NCI-H128 (cell line): Measurements from ENCODE around the gene IL4.

Experiments used
- DNase-seq: peaks from one replicate; lab custom pipeline; 2025; ENCODE audit not compliant: unreplicated experiment; lab: John Stamatoyannopoulos, UW

Gene IL4

GRCh38 chr5:132657676-132658380 is 16.0 kb upstream of the IL4 start, which contains the start of gene IL13:
Gene IL13, plus strand, starts transcription at chr5:132658173. Its CDS starts 14 bp downstream, at chr5:132658187.
- no peak for DNase-seq

- no peak for DNase-seq
Observed at GRCh38 chr5:132658381-132659302, 15.1 kb upstream of the IL4 start.

- DNase-seq: no peak
Observed at GRCh38 chr5:132659598-132660493, 13.9 kb upstream of the IL4 start.

- DNase-seq: no peak
Observed at GRCh38 chr5:132661231-132662003, 12.4 kb upstream of the IL4 start.

- DNase-seq: no peak
Observed at GRCh38 chr5:132662004-132662401, 11.8 kb upstream of the IL4 start.

GRCh38 chr5:132662925-132663770 is 10.6 kb upstream of the IL4 start:
- DNase-seq: no peak

- DNase-seq: no peak
Observed at GRCh38 chr5:132663771-132664695, 9.8 kb upstream of the IL4 start.

GRCh38 chr5:132664696-132665209 is 9.0 kb upstream of the IL4 start:
- no peak for DNase-seq

GRCh38 chr5:132665574-132666080 is 8.2 kb upstream of the IL4 start:
- no peak for DNase-seq

GRCh38 chr5:132666310-132667123 is 7.3 kb upstream of the IL4 start:
- no peak for DNase-seq

GRCh38 chr5:132667309-132667708 is 6.5 kb upstream of the IL4 start:
- DNase-seq: no peak

GRCh38 chr5:132667761-132668705 is 5.8 kb upstream of the IL4 start:
- no peak for DNase-seq

GRCh38 chr5:132668706-132669454 is 4.9 kb upstream of the IL4 start:
- DNase-seq: no peak

- DNase-seq: no peak
Observed at GRCh38 chr5:132669455-132669820, 4.4 kb upstream of the IL4 start.
